ENCODE data around the gene ZNF467. TPM values are rescaled to one million over a fixed set of nuclear protein-coding genes. Genes with fewer than 3 reads are reported as not detected.

ZNF467 gene
- total RNA-seq, 2 donors from 2014 or later, result 0.91 to 2.5 TPM

- H3K27me3 Mint-ChIP-seq (ENCODE audit: insufficient read depth), result peaks cover 66% of the 10 kb centered on the region
- no peaks in the 10 kb centered on the region for H3K36me3 ChIP-seq (ENCODE audit: control insufficient read depth, insufficient read depth, low read length)
- no peaks in the 10 kb centered on the region for H3K4me1 Mint-ChIP-seq
- no peak for DNase-seq
- H3K9ac ChIP-seq (ENCODE audit: extremely low read depth, low read length, poor library complexity, severe bottlenecking), result no peak overlapping the region
- H3K9me3 ChIP-seq (ENCODE audit: control insufficient read depth, low read length), result no peaks in the 10 kb centered on the region
- no peaks in the 10 kb centered on the region for H3K9me3 Mint-ChIP-seq
- H3K4me3 ChIP-seq (ENCODE audit: low read length), result no peak overlapping the region
- H3K36me3 Mint-ChIP-seq (ENCODE audit: low read depth), result no peaks in the 10 kb centered on the region
- H3K27me3 ChIP-seq (ENCODE audit: control insufficient read depth, insufficient read depth, low read length, poor library complexity, severe bottlenecking), result peaks cover 42% of the 10 kb centered on the region
- no peak overlapping the region for H3K4me3 Mint-ChIP-seq
- WGBS, 2 experiments (ENCODE audit: insufficient coverage in 1 of 2, insufficient read length in 1 of 2), result 96 to 97% methylated on average over 9 to 15 of the region's 15 CpGs
- H3K27ac ChIP-seq (ENCODE audit: low read depth, low read length), result no peak overlapping the region
- no peak for TF ChIP-seq CTCF (conservative IDR thresholded peaks at IDR 0.05)
- H3K27ac Mint-ChIP-seq, result no peak overlapping the region
- H3K4me1 ChIP-seq (ENCODE audit: control insufficient read depth, insufficient read depth, low read length), result no peaks in the 10 kb centered on the region
Measured at GRCh38 chr7:149792220-149792595, 18.8 kb upstream of the ZNF467 start.

GRCh38 chr7:149791411-149792219 lies 18.2 kb upstream of the ZNF467 start:
- peaks cover 47% of the 10 kb centered on the region for H3K27me3 ChIP-seq (ENCODE audit: control insufficient read depth, insufficient read depth, low read length, poor library complexity, severe bottlenecking)
- no peaks in the 10 kb centered on the region for H3K36me3 Mint-ChIP-seq (ENCODE audit: low read depth)

GRCh38 chr7:149790754-149791360 lies 17.5 kb upstream of the ZNF467 start:
- TF ChIP-seq CTCF (conservative IDR thresholded peaks at IDR 0.05), result no peak
- no peaks in the 10 kb centered on the region for H3K36me3 Mint-ChIP-seq (ENCODE audit: low read depth)

More at GRCh38 chr7:149791411-149792219, 18.2 kb upstream of the ZNF467 start:
- Mint-ChIP-seq H3K27me3 (ENCODE audit: insufficient read depth) (peaks cover 72% of the 10 kb centered on the region), H3K4me3 (no peak overlapping the region), H3K9me3 (no peaks in the 10 kb centered on the region), H3K4me1 (no peaks in the 10 kb centered on the region), H3K27ac (no peak overlapping the region)
- Histone ChIP-seq H3K4me1 (ENCODE audit: control insufficient read depth, insufficient read depth, low read length) (no peaks in the 10 kb centered on the region), H3K36me3 (ENCODE audit: control insufficient read depth, insufficient read depth, low read length) (no peaks in the 10 kb centered on the region), H3K9me3 (ENCODE audit: control insufficient read depth, low read length) (no peaks in the 10 kb centered on the region), H3K27ac (ENCODE audit: low read depth, low read length) (no peak overlapping the region), H3K4me3 (ENCODE audit: low read length) (no peak overlapping the region), H3K9ac (ENCODE audit: extremely low read depth, low read length, poor library complexity, severe bottlenecking) (no peak overlapping the region)
- WGBS, 2 experiments (ENCODE audit: insufficient coverage in 1 of 2, insufficient read length in 1 of 2), result 94 to 99% methylated on average over 15 to 21 of the region's 21 CpGs
- DNase-seq, result no peak
- no peak for TF ChIP-seq CTCF (conservative IDR thresholded peaks at IDR 0.05)

More at GRCh38 chr7:149790754-149791360, 17.5 kb upstream of the ZNF467 start:
- Histone ChIP-seq H3K4me3 (ENCODE audit: low read length) (no peak overlapping the region), H3K9ac (ENCODE audit: extremely low read depth, low read length, poor library complexity, severe bottlenecking) (no peak overlapping the region), H3K9me3 (ENCODE audit: control insufficient read depth, low read length) (no peaks in the 10 kb centered on the region), H3K27ac (ENCODE audit: low read depth, low read length) (no peak overlapping the region), H3K4me1 (ENCODE audit: control insufficient read depth, insufficient read depth, low read length) (no peaks in the 10 kb centered on the region), H3K27me3 (ENCODE audit: control insufficient read depth, insufficient read depth, low read length, poor library complexity, severe bottlenecking) (peaks cover 47% of the 10 kb centered on the region), H3K36me3 (ENCODE audit: control insufficient read depth, insufficient read depth, low read length) (no peaks in the 10 kb centered on the region)
- 90% methylated on average over 2 to 14 of the region's 14 CpGs for WGBS, 2 experiments (ENCODE audit: insufficient coverage in 1 of 2, insufficient read length in 1 of 2)
- no peak for DNase-seq
- no peak overlapping the region for H3K4me3 Mint-ChIP-seq
- no peaks in the 10 kb centered on the region for H3K9me3 Mint-ChIP-seq
- H3K27me3 Mint-ChIP-seq (ENCODE audit: insufficient read depth), result peaks cover 79% of the 10 kb centered on the region
- no peaks in the 10 kb centered on the region for H3K4me1 Mint-ChIP-seq
- no peak overlapping the region for H3K27ac Mint-ChIP-seq

Data from endodermal cell (in vitro differentiated cells).